ENCODE results near the gene ENC1. TPM values are rescaled to one million over a fixed set of nuclear protein-coding genes. Genes with fewer than 3 reads are reported as not detected.

The ENC1 gene
- total RNA-seq, 2 experiments from 2014 or later = 12.1 to 25.9 TPM

DNA sequence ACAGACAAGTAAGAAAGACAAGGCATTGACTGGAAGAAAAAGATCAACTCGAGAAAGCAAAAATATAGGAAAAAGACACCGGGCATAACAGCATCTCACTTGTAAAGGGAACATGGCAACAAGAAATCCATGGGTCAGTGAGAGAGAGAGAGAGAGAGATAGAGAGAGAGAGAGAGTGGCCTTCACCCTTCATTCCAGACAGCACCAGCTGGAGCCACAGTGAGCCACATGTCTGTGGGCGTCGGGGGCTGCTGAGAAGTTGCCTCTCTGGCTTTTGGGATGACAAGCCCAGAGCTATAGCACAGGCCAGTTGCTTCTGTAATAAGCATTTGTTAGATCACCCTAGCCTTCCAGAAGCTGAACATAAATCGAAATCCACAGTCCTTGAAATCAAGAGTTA, 20.3 kb upstream of the ENC1 start:
- Histone ChIP-seq H3K9me3 (ENCODE audit: low read length) (no peaks in the 10 kb centered on the region), H4K20me1 (ENCODE audit: insufficient read depth, low read length) (no peaks in the 10 kb centered on the region), H3K9me2 (ENCODE audit: insufficient read depth, low read length) (no peaks in the 10 kb centered on the region), H3K27ac (ENCODE audit: low read depth, low read length, poor library complexity, severe bottlenecking) (no peak overlapping the region), H3K4me1 (ENCODE audit: insufficient read depth, low read length, poor library complexity, severe bottlenecking) (no peaks in the 10 kb centered on the region), H3K4me3 (ENCODE audit: low read depth, low read length, poor library complexity, severe bottlenecking) (no peak overlapping the region), H3K4me2 (ENCODE audit: low read length) (no peak overlapping the region), H3K36me3 (ENCODE audit: insufficient read depth, low read length) (no peaks in the 10 kb centered on the region), H2AFZ (ENCODE audit: low read length) (no peak overlapping the region), H3K79me2 (ENCODE audit: insufficient read depth, low read depth, low read length) (no peaks in the 10 kb centered on the region)
- POLR2A ChIA-PET = no interaction called here
- DNase-seq (ENCODE audit: low spot score) = no peak
- CTCF ChIA-PET (ENCODE audit: unreplicated experiment) = no interaction called here
- TF ChIP-seq, protein P1, sequence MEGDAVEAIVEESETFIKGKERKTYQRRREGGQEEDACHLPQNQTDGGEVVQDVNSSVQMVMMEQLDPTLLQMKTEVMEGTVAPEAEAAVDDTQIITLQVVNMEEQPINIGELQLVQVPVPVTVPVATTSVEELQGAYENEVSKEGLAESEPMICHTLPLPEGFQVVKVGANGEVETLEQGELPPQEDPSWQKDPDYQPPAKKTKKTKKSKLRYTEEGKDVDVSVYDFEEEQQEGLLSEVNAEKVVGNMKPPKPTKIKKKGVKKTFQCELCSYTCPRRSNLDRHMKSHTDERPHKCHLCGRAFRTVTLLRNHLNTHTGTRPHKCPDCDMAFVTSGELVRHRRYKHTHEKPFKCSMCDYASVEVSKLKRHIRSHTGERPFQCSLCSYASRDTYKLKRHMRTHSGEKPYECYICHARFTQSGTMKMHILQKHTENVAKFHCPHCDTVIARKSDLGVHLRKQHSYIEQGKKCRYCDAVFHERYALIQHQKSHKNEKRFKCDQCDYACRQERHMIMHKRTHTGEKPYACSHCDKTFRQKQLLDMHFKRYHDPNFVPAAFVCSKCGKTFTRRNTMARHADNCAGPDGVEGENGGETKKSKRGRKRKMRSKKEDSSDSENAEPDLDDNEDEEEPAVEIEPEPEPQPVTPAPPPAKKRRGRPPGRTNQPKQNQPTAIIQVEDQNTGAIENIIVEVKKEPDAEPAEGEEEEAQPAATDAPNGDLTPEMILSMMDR (conservative IDR thresholded peaks at IDR 0.05; ENCODE audit: low read length) = no peak
- no peak for TF ChIP-seq EZH2phosphoT487 (IDR thresholded peaks at IDR 0.05; ENCODE audit: borderline replicate concordance, low read depth, low read length)
- intact Hi-C loops (cut with micrococcal nuclease; ENCODE audit: unreplicated experiment) = no loop called here
- BruUV-seq (replicated peaks) = no TSS peak

GRCh38 chr5:74660140-74660539, 19.6 kb upstream of the ENC1 start:
- Histone ChIP-seq H3K9me2 (ENCODE audit: insufficient read depth, low read length) (no peaks in the 10 kb centered on the region), H4K20me1 (ENCODE audit: insufficient read depth, low read length) (no peaks in the 10 kb centered on the region), H3K4me1 (ENCODE audit: insufficient read depth, low read length, poor library complexity, severe bottlenecking) (no peaks in the 10 kb centered on the region), H2AFZ (ENCODE audit: low read length) (no peak overlapping the region), H3K27ac (ENCODE audit: low read depth, low read length, poor library complexity, severe bottlenecking) (no peak overlapping the region), H3K4me2 (ENCODE audit: low read length) (no peak overlapping the region), H3K36me3 (ENCODE audit: insufficient read depth, low read length) (no peaks in the 10 kb centered on the region), H3K4me3 (ENCODE audit: low read depth, low read length, poor library complexity, severe bottlenecking) (no peak overlapping the region), H3K9me3 (ENCODE audit: low read length) (no peaks in the 10 kb centered on the region), H3K79me2 (ENCODE audit: insufficient read depth, low read depth, low read length) (no peaks in the 10 kb centered on the region)
- ChIA-PET POLR2A (interaction anchor here (0.6 kb wide), 1 partner anchor 399 kb away, joined by 3 read pairs; no protein-coding TSS in a partner anchor), CTCF (ENCODE audit: unreplicated experiment) (no interaction called here)
- no TSS peak for BruUV-seq (replicated peaks)
- TF ChIP-seq EZH2phosphoT487 (IDR thresholded peaks at IDR 0.05; ENCODE audit: borderline replicate concordance, low read depth, low read length) = no peak
- TF ChIP-seq, protein P1 (conservative IDR thresholded peaks at IDR 0.05; ENCODE audit: low read length) = no peak
- DNase-seq (ENCODE audit: low spot score) = no peak
- intact Hi-C loops (cut with micrococcal nuclease; ENCODE audit: unreplicated experiment) = no loop called here

GRCh38 chr5:74659172-74659571, 18.6 kb upstream of the ENC1 start:
- Histone ChIP-seq H3K27ac (ENCODE audit: low read depth, low read length, poor library complexity, severe bottlenecking) (no peak overlapping the region), H2AFZ (ENCODE audit: low read length) (no peak overlapping the region), H3K4me1 (ENCODE audit: insufficient read depth, low read length, poor library complexity, severe bottlenecking) (no peaks in the 10 kb centered on the region), H3K4me2 (ENCODE audit: low read length) (no peak overlapping the region), H3K9me2 (ENCODE audit: insufficient read depth, low read length) (no peaks in the 10 kb centered on the region), H3K4me3 (ENCODE audit: low read depth, low read length, poor library complexity, severe bottlenecking) (no peak overlapping the region), H4K20me1 (ENCODE audit: insufficient read depth, low read length) (no peaks in the 10 kb centered on the region), H3K36me3 (ENCODE audit: insufficient read depth, low read length) (no peaks in the 10 kb centered on the region), H3K79me2 (ENCODE audit: insufficient read depth, low read depth, low read length) (no peaks in the 10 kb centered on the region), H3K9me3 (ENCODE audit: low read length) (no peaks in the 10 kb centered on the region)
- TF ChIP-seq, protein P1 (conservative IDR thresholded peaks at IDR 0.05; ENCODE audit: low read length) = no peak
- TF ChIP-seq EZH2phosphoT487 (IDR thresholded peaks at IDR 0.05; ENCODE audit: borderline replicate concordance, low read depth, low read length) = no peak
- ChIA-PET CTCF (ENCODE audit: unreplicated experiment) (no interaction called here), POLR2A (no interaction called here)
- no TSS peak for BruUV-seq (replicated peaks)
- intact Hi-C loops (cut with micrococcal nuclease; ENCODE audit: unreplicated experiment) = no loop called here
- no peak for DNase-seq (ENCODE audit: low spot score)
